ENCODE results near the gene OTX1.
"Not testable (repeated sequence)": the region's sequence is repeated elsewhere in the genome, so short reads cannot be mapped to it uniquely, and the experiment has no call there.

OTX1 gene

DNA sequence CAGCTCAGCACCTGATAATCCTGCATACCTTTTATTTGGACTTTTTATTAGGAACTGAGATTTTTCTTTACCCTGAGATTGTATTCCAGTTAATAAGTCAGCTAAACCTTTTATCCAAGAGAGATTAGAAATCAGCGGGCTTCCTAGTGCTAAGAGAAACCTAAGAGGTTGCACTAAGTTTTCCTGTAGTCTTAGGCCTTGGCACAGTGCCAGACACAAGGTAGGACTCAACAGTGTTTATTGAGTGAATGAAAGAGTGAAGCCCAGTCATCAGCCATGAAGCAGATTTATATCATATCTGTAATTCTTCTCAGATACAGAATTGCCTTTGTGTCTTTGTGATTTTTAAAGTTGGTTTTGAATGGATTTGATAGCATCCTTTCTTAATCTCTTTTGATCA is 13.6 kb downstream of the OTX1 start:
- TF ChIP-seq POLR2A (IDR thresholded peaks at IDR 0.05; ENCODE audit: low read depth, low read length) (no peak), TAF1 (IDR thresholded peaks at IDR 0.05; ENCODE audit: borderline replicate concordance, low read depth, low read length) (no peak), POLR2AphosphoS5 (IDR thresholded peaks at IDR 0.05; ENCODE audit: low read depth, low read length) (no peak)
- DNase-seq (ENCODE audit: insufficient read length), result no peak
- no peak for FAIRE-seq

DNA sequence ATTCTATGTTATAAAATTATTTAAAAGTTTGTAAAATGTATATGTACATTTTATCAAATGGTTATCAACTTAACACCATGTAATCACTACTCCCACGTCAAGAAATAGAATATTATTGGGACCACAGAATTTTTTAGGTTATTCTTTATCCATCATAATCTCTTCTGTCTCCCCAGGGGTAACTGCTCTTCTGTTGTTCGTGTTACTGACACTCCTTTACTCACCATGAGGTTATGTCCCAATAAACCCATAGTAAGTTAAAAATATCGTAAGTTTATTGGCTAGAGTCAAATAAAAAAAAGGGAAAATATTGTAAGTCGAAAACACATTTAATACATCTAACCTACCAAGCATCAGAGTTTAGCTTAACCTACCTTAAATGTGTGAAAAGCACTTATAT is 14.0 kb downstream of the OTX1 start:
- TF ChIP-seq POLR2AphosphoS5 (IDR thresholded peaks at IDR 0.05; ENCODE audit: low read depth, low read length) (no peak), TAF1 (IDR thresholded peaks at IDR 0.05; ENCODE audit: borderline replicate concordance, low read depth, low read length) (no peak), POLR2A (IDR thresholded peaks at IDR 0.05; ENCODE audit: low read depth, low read length) (no peak)
- FAIRE-seq (no peak), DNase-seq (ENCODE audit: insufficient read length) (no peak)

GRCh38 chr2:63066265-63066664 is 15.6 kb downstream of the OTX1 start:
- DNase-seq (ENCODE audit: insufficient read length) (no peak), FAIRE-seq (no peak)
- TF ChIP-seq TAF1 (IDR thresholded peaks at IDR 0.05; ENCODE audit: borderline replicate concordance, low read depth, low read length) (no peak), POLR2AphosphoS5 (IDR thresholded peaks at IDR 0.05; ENCODE audit: low read depth, low read length) (no peak), POLR2A (IDR thresholded peaks at IDR 0.05; ENCODE audit: low read depth, low read length) (no peak)

DNA sequence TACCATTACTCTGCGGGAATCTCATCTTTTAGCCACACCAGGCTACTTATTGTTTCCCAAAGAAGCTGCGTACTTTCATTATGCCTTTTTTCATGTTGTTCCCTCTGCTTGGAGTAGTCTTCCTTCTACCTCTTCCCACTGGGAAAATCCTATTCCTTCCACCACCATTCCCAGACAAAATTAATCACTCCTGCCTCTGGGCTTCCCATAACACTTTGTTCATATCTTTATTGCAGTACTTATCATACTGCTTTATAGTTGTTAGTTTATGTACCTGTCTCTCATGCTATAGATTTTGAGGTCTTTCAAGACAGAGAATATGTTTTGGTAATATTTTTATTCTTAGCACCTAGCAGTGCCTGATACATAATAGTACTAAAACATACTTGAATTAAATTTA is 16.2 kb downstream of the OTX1 start:
- TF ChIP-seq TAF1 (IDR thresholded peaks at IDR 0.05; ENCODE audit: borderline replicate concordance, low read depth, low read length), result no peak
- no peak for TF ChIP-seq POLR2A (IDR thresholded peaks at IDR 0.05; ENCODE audit: low read depth, low read length)
- no peak for TF ChIP-seq POLR2AphosphoS5 (IDR thresholded peaks at IDR 0.05; ENCODE audit: low read depth, low read length)
- FAIRE-seq (no peak), DNase-seq (ENCODE audit: insufficient read length) (no peak)

- DNase-seq (ENCODE audit: insufficient read length) (no peak), FAIRE-seq (no peak)
- TF ChIP-seq POLR2A (IDR thresholded peaks at IDR 0.05; ENCODE audit: low read depth, low read length), result no peak
These were observed 21.0 kb downstream of the OTX1 start for GRCh38 chr2:63071664-63072063.

DNA sequence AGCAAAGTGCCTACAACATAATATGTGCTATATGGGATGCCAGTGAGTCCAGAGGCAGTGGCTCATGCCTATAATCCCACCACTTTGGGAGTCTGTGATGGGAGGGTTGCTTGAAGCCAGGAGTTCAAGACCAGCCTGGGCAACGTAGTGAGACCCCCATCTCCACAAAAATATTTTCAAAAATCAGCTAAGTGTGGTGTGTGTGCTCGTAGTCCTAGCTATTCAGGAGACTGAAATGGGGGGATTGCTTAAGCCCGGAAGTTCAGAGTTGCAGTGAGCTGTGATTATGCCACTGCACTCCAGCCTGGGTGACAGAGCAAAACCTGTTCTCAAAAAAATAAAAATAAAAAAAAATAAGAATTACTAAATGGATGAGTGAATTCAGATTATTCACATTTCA is 23.4 kb downstream of the OTX1 start:
- FAIRE-seq, result no peak
- DNase-seq (ENCODE audit: insufficient read length), result no peak
- no peak for TF ChIP-seq POLR2A (IDR thresholded peaks at IDR 0.05; ENCODE audit: low read depth, low read length)
- no peak for TF ChIP-seq POLR2AphosphoS5 (IDR thresholded peaks at IDR 0.05; ENCODE audit: low read depth, low read length)
- TF ChIP-seq TAF1 (IDR thresholded peaks at IDR 0.05; ENCODE audit: borderline replicate concordance, low read depth, low read length), result no peak

- not testable (repeated sequence) for DNase-seq (ENCODE audit: insufficient read length); FAIRE-seq
These were observed 23.8 kb downstream of the OTX1 start for GRCh38 chr2:63074399-63074798.

DNA sequence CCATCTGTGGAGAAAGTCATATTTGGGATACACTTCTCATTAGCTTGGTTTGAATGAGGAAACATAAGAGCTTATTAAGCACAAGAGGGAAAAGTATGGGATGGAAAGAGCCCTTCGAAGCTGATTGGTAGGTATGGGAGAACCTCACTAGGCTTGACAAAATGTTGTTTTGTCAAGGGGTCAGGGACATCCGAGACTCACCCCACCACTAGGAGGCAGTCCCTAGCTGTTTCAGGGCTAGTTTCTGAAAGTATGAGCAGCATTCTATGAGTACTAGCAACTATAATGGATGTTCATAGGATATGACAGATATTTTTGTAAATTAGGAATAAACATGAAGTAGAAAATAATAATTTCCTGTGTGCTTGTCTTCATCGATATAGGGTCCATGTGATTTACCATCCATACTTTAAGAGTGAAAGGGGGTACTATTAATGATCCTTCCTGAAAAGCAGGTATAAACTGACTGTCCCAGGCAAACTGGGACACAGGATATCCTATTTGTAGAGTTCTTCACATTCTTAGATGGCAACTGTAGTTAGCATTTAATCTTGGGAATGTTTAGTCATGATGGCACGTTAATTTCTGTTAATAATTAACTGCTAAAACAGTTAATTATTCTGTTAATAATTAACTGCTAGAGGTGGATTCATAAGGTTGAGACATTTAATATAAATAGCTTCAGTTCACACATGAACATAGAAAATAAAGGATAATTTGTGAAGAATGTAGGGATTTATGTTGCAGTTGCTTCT is 28.4 kb downstream of the OTX1 start:
- FAIRE-seq (peak; percentile 42), DNase-seq (ENCODE audit: insufficient read length) (no peak)
- no peak for TF ChIP-seq POLR2A (IDR thresholded peaks at IDR 0.05; ENCODE audit: low read depth, low read length)
- TF ChIP-seq TAF1 (IDR thresholded peaks at IDR 0.05; ENCODE audit: borderline replicate concordance, low read depth, low read length), result no peak
- TF ChIP-seq POLR2AphosphoS5 (IDR thresholded peaks at IDR 0.05; ENCODE audit: low read depth, low read length), result no peak

GRCh38 chr2:63081404-63081803 is 30.8 kb downstream of the OTX1 start:
- DNase-seq (ENCODE audit: insufficient read length), result no peak
- TF ChIP-seq TAF1 (IDR thresholded peaks at IDR 0.05; ENCODE audit: borderline replicate concordance, low read depth, low read length), result no peak
- TF ChIP-seq POLR2AphosphoS5 (IDR thresholded peaks at IDR 0.05; ENCODE audit: low read depth, low read length), result no peak
- TF ChIP-seq POLR2A (IDR thresholded peaks at IDR 0.05; ENCODE audit: low read depth, low read length), result no peak
- no peak for FAIRE-seq

DNA sequence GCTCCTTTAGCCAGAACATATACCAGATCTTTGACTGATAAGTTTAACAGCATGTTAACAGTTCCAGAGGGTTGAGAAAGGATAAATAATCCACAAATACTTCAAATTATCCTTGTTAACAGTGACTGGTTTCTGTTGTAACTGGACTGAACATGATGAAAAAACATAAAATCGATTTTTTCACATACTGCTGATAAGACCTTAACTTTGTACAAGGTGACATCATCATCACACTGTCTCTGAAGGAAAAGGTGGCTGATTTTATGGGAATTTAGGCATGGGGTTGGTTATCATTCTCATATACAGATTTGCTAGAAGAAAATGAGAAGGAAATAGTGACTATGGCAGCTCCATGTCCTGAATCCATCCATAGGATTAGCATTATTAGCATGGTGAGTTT is 36.1 kb downstream of the OTX1 start:
- no peak for TF ChIP-seq TAF1 (IDR thresholded peaks at IDR 0.05; ENCODE audit: borderline replicate concordance, low read depth, low read length)
- no peak for TF ChIP-seq POLR2A (IDR thresholded peaks at IDR 0.05; ENCODE audit: low read depth, low read length)
- no peak for TF ChIP-seq POLR2AphosphoS5 (IDR thresholded peaks at IDR 0.05; ENCODE audit: low read depth, low read length)
- FAIRE-seq, result no peak

DNA sequence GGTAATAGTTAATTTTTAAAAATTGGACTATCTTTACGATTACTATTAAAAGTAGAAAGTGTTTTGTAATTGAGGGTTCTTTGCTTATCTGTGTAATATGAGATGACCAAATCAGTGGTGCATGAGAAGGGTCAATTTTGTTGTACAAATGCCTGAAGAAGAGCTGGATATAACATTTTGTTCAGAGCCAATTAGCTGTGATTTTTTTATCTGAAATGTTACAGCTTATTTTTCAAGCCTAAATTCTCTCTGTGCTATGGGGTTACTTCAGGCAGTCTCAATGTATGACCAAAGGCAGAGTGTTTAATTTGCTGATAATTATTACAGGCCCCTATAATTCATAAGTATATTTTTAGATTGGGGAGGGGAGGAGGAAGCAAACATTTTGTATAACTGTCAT is 41.8 kb downstream of the OTX1 start:
- TF ChIP-seq TAF1 (IDR thresholded peaks at IDR 0.05; ENCODE audit: borderline replicate concordance, low read depth, low read length), result no peak
- DNase-seq (ENCODE audit: insufficient read length), result no peak
- FAIRE-seq, result no peak

More for the DNA sequence above, 36.1 kb downstream of the OTX1 start:
- no peak for DNase-seq (ENCODE audit: insufficient read length)

DNA sequence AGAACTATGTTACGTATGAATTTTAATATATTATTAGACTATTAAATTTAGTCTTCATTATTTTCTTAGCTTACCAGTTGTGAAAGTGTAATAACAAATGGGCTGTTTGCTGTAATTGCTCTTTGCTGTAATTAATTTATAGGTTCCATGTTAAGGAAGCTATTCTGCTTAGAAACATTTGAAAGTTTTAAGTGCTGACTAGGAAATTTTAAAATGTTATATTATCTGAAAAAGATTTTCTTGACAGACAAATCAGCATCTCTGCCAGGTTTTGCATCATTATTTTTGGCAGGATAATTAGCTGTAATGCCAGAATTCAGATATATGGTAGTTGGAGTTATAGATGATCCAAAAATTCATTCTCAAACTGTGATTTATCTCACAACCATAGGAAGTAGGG is 42.2 kb downstream of the OTX1 start:
- TF ChIP-seq POLR2AphosphoS5 (IDR thresholded peaks at IDR 0.05; ENCODE audit: low read depth, low read length) (no peak), TAF1 (IDR thresholded peaks at IDR 0.05; ENCODE audit: borderline replicate concordance, low read depth, low read length) (no peak), POLR2A (IDR thresholded peaks at IDR 0.05; ENCODE audit: low read depth, low read length) (no peak)
- DNase-seq (ENCODE audit: insufficient read length) (no peak), FAIRE-seq (no peak)

GRCh38 chr2:63093502-63093901 is 42.9 kb downstream of the OTX1 start:
- DNase-seq (ENCODE audit: insufficient read length), result no peak
- FAIRE-seq, result no peak

More at GRCh38 chr2:63093502-63093901, 42.9 kb downstream of the OTX1 start:
- TF ChIP-seq POLR2AphosphoS5 (IDR thresholded peaks at IDR 0.05; ENCODE audit: low read depth, low read length) (no peak), POLR2A (IDR thresholded peaks at IDR 0.05; ENCODE audit: low read depth, low read length) (no peak), TAF1 (IDR thresholded peaks at IDR 0.05; ENCODE audit: borderline replicate concordance, low read depth, low read length) (no peak)

Measured in GM12892 (cell line).